Thyroid gland (tissue), 4 donors: Measurements from ENCODE around the gene TMEM131L.

Experiments used
- POLR2A ChIP-seq, 2 donors: fragments of 450-650 bp; IDR thresholded peaks; one replicate each; pipeline ENCODE4 v1.6.1; 2017; ENCODE audit warnings: antibody characterized with exemption in 2 of 2, mild to moderate bottlenecking in 2 of 2, moderate library complexity in 1 of 2
- TF ChIP-seq, protein P1 (sequence below), 6 experiments: fragments of 200-600 bp in 3 of 6; fragments of 450-650 bp in 3 of 6; sonication (generic) in 3 of 6; IDR thresholded peaks; one replicate each; pipeline ENCODE4 v1.5.1; 2016 to 2019; ENCODE audit warnings: antibody characterized with exemption in 6 of 6, mild to moderate bottlenecking in 2 of 6, inconsistent platforms in 1 of 6, moderate library complexity in 1 of 6

DNA sequence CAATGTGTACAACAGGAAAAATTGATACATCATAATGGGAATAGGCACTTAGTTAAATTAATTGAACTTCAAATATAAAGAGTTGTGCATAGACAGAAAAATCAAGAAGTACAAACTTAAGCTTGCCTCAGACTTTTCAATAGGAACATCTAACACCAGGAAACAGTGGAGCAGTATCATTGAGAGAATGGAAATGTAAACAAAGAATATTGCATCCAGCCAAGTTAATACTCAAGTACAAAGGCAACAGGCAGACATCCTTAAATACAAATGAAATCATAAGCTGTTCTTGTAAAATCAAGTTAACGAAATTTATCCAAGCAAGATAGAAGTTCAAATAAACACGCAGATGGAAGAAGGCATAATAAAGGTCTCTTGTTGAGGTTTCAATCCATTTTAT, 146.7 kb downstream of the TMEM131L start:
- TF ChIP-seq, protein P1, sequence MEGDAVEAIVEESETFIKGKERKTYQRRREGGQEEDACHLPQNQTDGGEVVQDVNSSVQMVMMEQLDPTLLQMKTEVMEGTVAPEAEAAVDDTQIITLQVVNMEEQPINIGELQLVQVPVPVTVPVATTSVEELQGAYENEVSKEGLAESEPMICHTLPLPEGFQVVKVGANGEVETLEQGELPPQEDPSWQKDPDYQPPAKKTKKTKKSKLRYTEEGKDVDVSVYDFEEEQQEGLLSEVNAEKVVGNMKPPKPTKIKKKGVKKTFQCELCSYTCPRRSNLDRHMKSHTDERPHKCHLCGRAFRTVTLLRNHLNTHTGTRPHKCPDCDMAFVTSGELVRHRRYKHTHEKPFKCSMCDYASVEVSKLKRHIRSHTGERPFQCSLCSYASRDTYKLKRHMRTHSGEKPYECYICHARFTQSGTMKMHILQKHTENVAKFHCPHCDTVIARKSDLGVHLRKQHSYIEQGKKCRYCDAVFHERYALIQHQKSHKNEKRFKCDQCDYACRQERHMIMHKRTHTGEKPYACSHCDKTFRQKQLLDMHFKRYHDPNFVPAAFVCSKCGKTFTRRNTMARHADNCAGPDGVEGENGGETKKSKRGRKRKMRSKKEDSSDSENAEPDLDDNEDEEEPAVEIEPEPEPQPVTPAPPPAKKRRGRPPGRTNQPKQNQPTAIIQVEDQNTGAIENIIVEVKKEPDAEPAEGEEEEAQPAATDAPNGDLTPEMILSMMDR (IDR thresholded peaks at IDR 0.05): no peak
- TF ChIP-seq POLR2A (IDR thresholded peaks at IDR 0.05): no peak
